GM13976 (cell line): ENCODE measurements around the gene OR5AC2.

Source experiments
- DNase-seq: peaks from one replicate; pipeline ENCODE4 v3.0.0; 2012; ENCODE audit warnings: low spot score
- in situ Hi-C: fragments of 300-500 bp; cut with MboI; formaldehyde crosslinking; loops from one replicate; pipeline ENCODE4 v1.12.0; 2022; ENCODE audit warnings: low sequenced_read_pairs, mixed read lengths, inconsistent platforms; ENCODE audit not compliant: unreplicated experiment
- TF ChIP-seq, protein P1 (sequence below): IDR thresholded peaks from 2 replicates; pipeline ENCODE4 v1.5.1; 2012; ENCODE audit warnings: borderline replicate concordance, mild to moderate bottlenecking; ENCODE audit not compliant: insufficient read depth; ENCODE audit errors: extremely low read depth, missing control alignments, control extremely low read depth

The OR5AC2 gene, protein sequence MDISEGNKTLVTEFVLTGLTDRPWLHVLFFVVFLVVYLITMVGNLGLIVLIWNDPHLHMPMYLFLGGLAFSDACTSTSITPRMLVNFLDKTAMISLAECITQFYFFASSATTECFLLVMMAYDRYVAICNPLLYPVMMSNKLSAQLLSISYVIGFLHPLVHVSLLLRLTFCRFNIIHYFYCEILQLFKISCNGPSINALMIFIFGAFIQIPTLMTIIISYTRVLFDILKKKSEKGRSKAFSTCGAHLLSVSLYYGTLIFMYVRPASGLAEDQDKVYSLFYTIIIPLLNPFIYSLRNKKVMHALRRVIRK

DNA sequence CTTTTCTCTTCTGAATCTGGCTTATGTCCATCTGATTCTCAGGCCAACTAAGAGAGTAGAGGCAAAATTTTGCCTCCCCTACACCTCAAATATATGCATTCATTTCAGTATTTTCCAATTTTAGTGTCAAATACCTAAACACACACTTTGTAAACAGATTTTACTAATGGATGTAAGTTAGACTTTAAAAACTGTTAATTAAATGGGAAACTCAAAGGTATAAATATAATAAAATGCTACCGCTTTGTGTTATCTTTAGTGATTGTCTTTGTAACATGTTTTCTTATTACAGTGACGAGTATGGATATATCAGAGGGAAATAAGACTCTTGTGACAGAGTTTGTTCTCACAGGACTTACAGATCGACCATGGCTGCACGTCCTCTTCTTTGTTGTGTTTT lies at the start of gene OR5AC2:
Gene OR5AC2 (plus strand): TSS at position 301 of the 400 bp plus-strand sequence. CDS start 0 bp downstream, at position 301.
- TF ChIP-seq, protein P1, sequence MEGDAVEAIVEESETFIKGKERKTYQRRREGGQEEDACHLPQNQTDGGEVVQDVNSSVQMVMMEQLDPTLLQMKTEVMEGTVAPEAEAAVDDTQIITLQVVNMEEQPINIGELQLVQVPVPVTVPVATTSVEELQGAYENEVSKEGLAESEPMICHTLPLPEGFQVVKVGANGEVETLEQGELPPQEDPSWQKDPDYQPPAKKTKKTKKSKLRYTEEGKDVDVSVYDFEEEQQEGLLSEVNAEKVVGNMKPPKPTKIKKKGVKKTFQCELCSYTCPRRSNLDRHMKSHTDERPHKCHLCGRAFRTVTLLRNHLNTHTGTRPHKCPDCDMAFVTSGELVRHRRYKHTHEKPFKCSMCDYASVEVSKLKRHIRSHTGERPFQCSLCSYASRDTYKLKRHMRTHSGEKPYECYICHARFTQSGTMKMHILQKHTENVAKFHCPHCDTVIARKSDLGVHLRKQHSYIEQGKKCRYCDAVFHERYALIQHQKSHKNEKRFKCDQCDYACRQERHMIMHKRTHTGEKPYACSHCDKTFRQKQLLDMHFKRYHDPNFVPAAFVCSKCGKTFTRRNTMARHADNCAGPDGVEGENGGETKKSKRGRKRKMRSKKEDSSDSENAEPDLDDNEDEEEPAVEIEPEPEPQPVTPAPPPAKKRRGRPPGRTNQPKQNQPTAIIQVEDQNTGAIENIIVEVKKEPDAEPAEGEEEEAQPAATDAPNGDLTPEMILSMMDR, result no peak
- in situ Hi-C loops, result no loop called here
- no peak for DNase-seq

DNA sequence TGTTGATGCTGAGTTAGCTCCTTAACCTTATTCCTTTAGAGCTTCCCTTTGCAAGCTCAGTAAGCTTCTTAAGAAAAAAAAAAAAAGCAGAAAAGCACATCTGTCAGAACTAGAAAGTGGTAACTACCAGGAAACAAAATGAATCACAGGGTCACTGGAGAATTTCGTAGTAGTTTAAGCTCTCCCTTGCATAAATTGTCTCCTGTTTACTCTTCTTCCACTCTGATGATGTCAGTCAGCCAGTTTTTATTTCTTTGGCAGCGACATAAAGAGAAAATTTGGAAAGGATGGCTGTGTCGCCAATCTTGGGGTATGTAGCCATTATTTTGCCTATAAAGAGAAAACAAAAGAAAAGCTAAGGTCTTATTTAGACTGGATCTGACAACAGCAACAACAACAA lies 48.7 kb upstream of the OR5AC2 start:
- in situ Hi-C loops, result loop anchor here (10.0 to 25.0 kb wide), 2 partner anchors 567 to 774 kb away; no protein-coding TSS in a partner anchor
- no peak for DNase-seq
- TF ChIP-seq, protein P1, result no peak

DNA sequence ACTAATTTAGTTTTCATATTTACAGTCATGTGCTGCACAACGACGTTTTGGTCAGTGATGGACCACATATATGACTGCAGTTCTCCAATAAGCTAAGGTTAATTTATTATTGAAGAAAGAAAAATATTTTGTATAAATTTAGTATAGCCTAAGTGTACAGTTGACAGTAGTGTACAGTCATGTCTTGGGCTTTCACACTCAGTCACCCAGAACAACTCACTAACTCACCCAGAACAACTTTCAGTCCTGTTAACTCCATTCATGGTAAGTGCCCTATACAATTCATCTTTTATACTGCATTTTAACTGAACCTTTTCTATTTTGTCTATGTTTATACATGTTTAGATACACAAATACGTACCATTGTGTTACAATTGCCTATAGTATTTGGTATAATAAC lies 48.1 kb upstream of the OR5AC2 start:
- in situ Hi-C loops, result loop anchor here (10.0 to 25.0 kb wide), 2 partner anchors 566 to 773 kb away; no protein-coding TSS in a partner anchor
- no peak for DNase-seq
- TF ChIP-seq, protein P1, result no peak

DNA sequence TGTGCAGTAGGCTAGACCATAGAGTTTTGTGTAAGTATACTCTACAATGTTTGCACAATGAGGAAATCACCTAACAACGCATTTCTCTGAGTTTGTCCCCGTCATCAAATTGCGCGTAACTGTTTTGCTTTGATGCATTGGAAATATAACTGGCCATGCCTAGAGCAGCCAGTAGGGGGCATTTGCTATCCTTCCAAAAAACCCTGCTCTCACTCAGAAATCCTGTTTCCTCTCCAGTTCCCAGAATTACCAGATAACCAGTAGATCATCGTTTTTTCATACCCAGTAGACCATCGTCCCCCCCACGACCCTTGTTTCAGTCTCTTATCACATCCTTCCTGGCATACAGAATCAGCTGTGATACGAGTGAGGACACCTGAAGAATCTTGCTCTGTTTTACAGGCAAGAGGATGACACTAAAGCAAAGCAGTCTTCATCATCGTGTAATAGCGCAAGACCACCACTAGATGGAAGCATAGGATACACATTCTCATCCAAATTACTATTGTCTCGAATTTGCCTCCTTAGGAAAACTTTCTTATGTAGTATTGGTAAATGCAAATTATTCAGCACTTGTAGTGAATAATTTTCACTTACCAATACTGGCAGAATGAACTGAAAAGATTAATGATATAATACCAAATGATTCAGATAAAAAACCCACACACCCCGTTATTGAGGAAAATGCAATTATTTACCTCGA lies 47.5 kb upstream of the OR5AC2 start:
- in situ Hi-C loops, result loop anchor here (5.0 to 25.0 kb wide), 3 partner anchors 293 to 773 kb away; no protein-coding TSS in a partner anchor
- DNase-seq, result peak; percentile 42
- TF ChIP-seq, protein P1, result peak; percentile 84

DNA sequence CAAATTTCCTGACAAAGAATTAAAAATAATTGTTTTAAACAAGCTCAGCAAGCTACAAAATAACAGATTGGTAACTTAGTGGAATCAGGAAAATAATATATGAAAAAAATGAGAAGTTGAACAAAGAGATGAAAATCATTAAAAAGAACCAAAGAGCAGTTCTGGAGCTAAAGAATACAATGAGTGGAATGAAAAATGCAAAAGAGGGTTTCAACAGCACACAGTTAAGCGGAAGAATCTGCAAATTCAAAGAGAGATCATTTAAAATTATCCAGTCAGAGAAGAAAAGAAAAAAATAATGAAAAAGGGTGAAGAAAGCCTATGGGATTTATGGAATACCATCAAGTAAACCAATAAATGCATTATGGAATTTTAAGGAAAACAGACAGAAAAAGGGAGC lies 45.6 kb upstream of the OR5AC2 start:
- TF ChIP-seq, protein P1, result no peak
- no peak for DNase-seq
- in situ Hi-C loops, result loop anchor here (5.0 to 25.0 kb wide), 2 partner anchors 291 to 771 kb away; no protein-coding TSS in a partner anchor

DNA sequence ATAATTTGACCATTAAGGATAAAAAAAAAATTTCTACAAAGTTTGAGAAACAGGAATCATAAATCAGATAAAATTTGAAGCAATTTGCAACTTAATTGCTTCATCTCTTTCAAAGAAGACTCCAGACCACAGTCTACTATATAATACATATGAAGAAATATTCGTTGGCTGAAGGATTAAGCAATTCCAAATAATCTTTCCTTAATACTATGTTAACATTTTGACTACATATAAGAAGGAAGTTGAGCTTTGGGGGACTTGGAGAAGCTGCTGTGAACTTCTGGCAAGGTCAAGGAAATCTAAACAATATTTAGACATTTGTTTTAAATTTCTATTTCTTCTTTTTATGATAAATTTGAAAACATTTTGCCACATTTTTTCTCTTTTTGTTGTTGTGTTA lies 38.4 kb upstream of the OR5AC2 start:
- DNase-seq, result no peak
- TF ChIP-seq, protein P1, result no peak
- in situ Hi-C loops, result loop anchor here (25.0 kb wide), 1 partner anchor 764 kb away; no protein-coding TSS in a partner anchor
